HEK293T (cell line): Measurements from ENCODE around the gene LLCFC1.

Experiments used
- BHLHE40 ChIP-seq: fragments of 450-650 bp; IDR thresholded peaks from 2 replicates; pipeline ENCODE4 v1.6.1; 2016; ENCODE audit warnings: mild to moderate bottlenecking, moderate library complexity, borderline replicate concordance
- ELF4 ChIP-seq: fragments of 450-650 bp; IDR thresholded peaks from 2 replicates; pipeline ENCODE4 v1.6.1; 2017; ENCODE audit warnings: antibody characterized with exemption
- FOXA1 ChIP-seq: fragments of 450-650 bp; IDR thresholded peaks from 2 replicates; pipeline ENCODE4 v1.6.1; 2016; ENCODE audit warnings: mild to moderate bottlenecking
- FOXM1 ChIP-seq: fragments of 450-650 bp; IDR thresholded peaks from 2 replicates; pipeline ENCODE4 v1.6.1; 2017; ENCODE audit warnings: mild to moderate bottlenecking, borderline replicate concordance
- HDGF ChIP-seq: fragments of 450-650 bp; IDR thresholded peaks from 2 replicates; pipeline ENCODE4 v1.6.1; 2017; ENCODE audit warnings: antibody characterized with exemption, borderline replicate concordance
- L3MBTL2 ChIP-seq: fragments of 450-650 bp; conservative IDR thresholded peaks from 2 replicates; pipeline ENCODE4 v1.6.1; 2016; ENCODE audit warnings: mild to moderate bottlenecking
- SP1 ChIP-seq: fragments of 450-650 bp; IDR thresholded peaks from 2 replicates; pipeline ENCODE4 v1.6.1; 2017
- TARDBP ChIP-seq: fragments of 450-650 bp; IDR thresholded peaks from 2 replicates; pipeline ENCODE4 v1.6.1; 2016
- ZNF384 ChIP-seq: fragments of 450-650 bp; IDR thresholded peaks from 2 replicates; pipeline ENCODE4 v1.6.1; 2016

- TF ChIP-seq FOXA1 (no peak), BHLHE40 (no peak), HDGF (no peak), FOXM1 (no peak), ZNF384 (no peak), SP1 (no peak), ELF4 (no peak), L3MBTL2 (no peak), TARDBP (no peak)
These were observed 30.1 kb upstream of the LLCFC1 start for GRCh38 chr7:142908921-142909890.
